NCI-H748 (cell line): ENCODE data around the gene CDKN2AIP.

ENCODE experiments used
- DNase-seq: peaks from one replicate; lab custom pipeline; 2025; ENCODE audit not compliant: unreplicated experiment; lab: John Stamatoyannopoulos, UW

CDKN2AIP gene

GRCh38 chr4:183485411-183486160 is 41.1 kb downstream of the CDKN2AIP start:
- no peak for DNase-seq

GRCh38 chr4:183492791-183493222 is 48.4 kb downstream of the CDKN2AIP start:
- DNase-seq = no peak

GRCh38 chr4:183493246-183493645 is 48.8 kb downstream of the CDKN2AIP start:
- DNase-seq = no peak

- no peak for DNase-seq
Observed at GRCh38 chr4:183495184-183495583, 50.7 kb downstream of the CDKN2AIP start.
